Right lobe of liver (tissue), 4 donors: ENCODE measurements around the gene FAP.

Source experiments
- POLR2A ChIP-seq: fragments of 450-650 bp; IDR thresholded peaks from one replicate; pipeline ENCODE4 v1.6.1; 2017; ENCODE audit warnings: antibody characterized with exemption, mild to moderate bottlenecking
- TF ChIP-seq, protein P1 (sequence below), 4 donors: fragments of 200-600 bp in 3 of 4; fragments of 450-650 bp in 1 of 4; IDR thresholded peaks; one replicate each; pipeline versions ENCODE4 v1.5.1 to v1.8.0; 2016 to 2022; ENCODE audit warnings: antibody characterized with exemption in 4 of 4, mild to moderate bottlenecking in 2 of 4
- donor health status: DM: no; HTN: no; CAD: no.
- donor health status: DM: no; HTN: no; CAD: no.
- donor health status: DM: no; HTN: yes; CAD: no.

DNA sequence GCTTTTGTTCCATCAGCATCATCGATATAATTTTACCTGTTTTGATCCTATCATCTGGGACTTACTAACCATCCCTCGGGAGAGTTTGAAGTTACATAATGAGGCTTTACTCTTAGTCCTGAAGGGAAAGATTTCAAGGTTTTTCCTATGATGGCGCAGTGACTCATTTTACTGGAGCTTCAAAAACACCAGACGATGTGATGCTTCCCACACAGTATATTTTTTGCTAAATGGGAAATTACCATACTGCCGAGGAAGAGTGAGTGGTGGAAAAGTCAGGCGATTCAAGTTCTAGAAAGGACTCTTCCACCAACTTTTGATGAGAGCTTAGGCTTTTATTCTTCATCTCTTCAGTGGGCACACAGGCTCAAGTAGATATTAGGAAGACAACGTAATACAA, 46.6 kb downstream of the FAP start:
- TF ChIP-seq, protein P1, sequence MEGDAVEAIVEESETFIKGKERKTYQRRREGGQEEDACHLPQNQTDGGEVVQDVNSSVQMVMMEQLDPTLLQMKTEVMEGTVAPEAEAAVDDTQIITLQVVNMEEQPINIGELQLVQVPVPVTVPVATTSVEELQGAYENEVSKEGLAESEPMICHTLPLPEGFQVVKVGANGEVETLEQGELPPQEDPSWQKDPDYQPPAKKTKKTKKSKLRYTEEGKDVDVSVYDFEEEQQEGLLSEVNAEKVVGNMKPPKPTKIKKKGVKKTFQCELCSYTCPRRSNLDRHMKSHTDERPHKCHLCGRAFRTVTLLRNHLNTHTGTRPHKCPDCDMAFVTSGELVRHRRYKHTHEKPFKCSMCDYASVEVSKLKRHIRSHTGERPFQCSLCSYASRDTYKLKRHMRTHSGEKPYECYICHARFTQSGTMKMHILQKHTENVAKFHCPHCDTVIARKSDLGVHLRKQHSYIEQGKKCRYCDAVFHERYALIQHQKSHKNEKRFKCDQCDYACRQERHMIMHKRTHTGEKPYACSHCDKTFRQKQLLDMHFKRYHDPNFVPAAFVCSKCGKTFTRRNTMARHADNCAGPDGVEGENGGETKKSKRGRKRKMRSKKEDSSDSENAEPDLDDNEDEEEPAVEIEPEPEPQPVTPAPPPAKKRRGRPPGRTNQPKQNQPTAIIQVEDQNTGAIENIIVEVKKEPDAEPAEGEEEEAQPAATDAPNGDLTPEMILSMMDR (IDR thresholded peaks at IDR 0.05): no peak
- no peak for TF ChIP-seq POLR2A
